T47D (cell line): ENCODE data around the gene QRFP.

Experiments
- DNase-seq, 2 experiments: peaks; one replicate each; pipeline versions ENCODE4 v3.0.0 to v3.0.0-alpha.2; 2011 to 2012; ENCODE audit warnings: low read depth in 1 of 2, low spot score in 1 of 2
- JUND ChIP-seq: IDR thresholded peaks from 2 replicates; pipeline ENCODE4 v1.6.1; 2012; ENCODE audit warnings: low read depth
- in situ Hi-C: cut with HindIII; loops from 2 replicates; pipeline ENCODE4 v1.10.0; 2016; ENCODE audit warnings: low sequenced_read_pairs, low pct_unique_long_range_greater_than_20kb

The QRFP gene

GRCh38 chr9:130893341-130894101 is 3.1 kb downstream of the QRFP start:
- no peak for TF ChIP-seq JUND
- in situ Hi-C loops: no loop called here
- peak in 1 of 2 experiments; percentile 70 for DNase-seq

- in situ Hi-C loops: no loop called here
- DNase-seq: no peak
- no peak for TF ChIP-seq JUND
These were observed 3.9 kb downstream of the QRFP start for GRCh38 chr9:130892477-130893304.

GRCh38 chr9:130891688-130892476 is 4.7 kb downstream of the QRFP start:
- DNase-seq: no peak
- in situ Hi-C loops: no loop called here
- TF ChIP-seq JUND: no peak

- no peak for TF ChIP-seq JUND
- in situ Hi-C loops: no loop called here
- no peak for DNase-seq
These were observed 5.5 kb downstream of the QRFP start for GRCh38 chr9:130890870-130891687.

- no peak for DNase-seq
- TF ChIP-seq JUND: no peak
- in situ Hi-C loops: no loop called here
These were observed 6.5 kb downstream of the QRFP start for GRCh38 chr9:130890124-130890523.

- DNase-seq: no peak
- in situ Hi-C loops: no loop called here
- no peak for TF ChIP-seq JUND
These were observed 8.3 kb downstream of the QRFP start for GRCh38 chr9:130888146-130888885.

GRCh38 chr9:130887494-130888144 is 9.0 kb downstream of the QRFP start:
- DNase-seq: no peak
- in situ Hi-C loops: no loop called here
- TF ChIP-seq JUND: no peak

- TF ChIP-seq JUND: no peak
- in situ Hi-C loops: no loop called here
- DNase-seq: no peak
These were observed 9.6 kb downstream of the QRFP start for GRCh38 chr9:130886981-130887380.

GRCh38 chr9:130885484-130886375 is 10.9 kb downstream of the QRFP start:
- in situ Hi-C loops: no loop called here
- no peak for TF ChIP-seq JUND
- DNase-seq: no peak
